ENCODE results near the gene USP34. TPM values are rescaled to one million over a fixed set of nuclear protein-coding genes. Genes with fewer than 3 reads are reported as not detected.

USP34 gene
- total and polyA plus RNA-seq, 2 of the 8 experiments (the other 6 are each of a cell fraction or from before 2014, with no cell fraction given): 56.7 to 91.7 TPM

- DNase-seq (ENCODE audit: low read depth in 1 of 2, low spot score in 2 of 2): no peak
- Histone ChIP-seq H3K18ac (ENCODE audit: extremely low read depth, low read length) (no peak overlapping the region), H3K9ac (replicated peaks in 1 of 4; ENCODE audit: extremely low read depth in 1 of 4, low read depth in 3 of 4, low read length in 3 of 4) (no peak overlapping the region), H3K27me3 (replicated peaks in 1 of 4; ENCODE audit: control insufficient read depth in 3 of 4, extremely low read depth in 1 of 4, insufficient read depth in 3 of 4, low read length in 3 of 4) (no peaks in the 10 kb centered on the region), H4K91ac (replicated peaks; ENCODE audit: insufficient read length, low read length) (no peak overlapping the region), H2AK5ac (ENCODE audit: low read depth, low read length) (no peak overlapping the region), H4K8ac (ENCODE audit: extremely low read depth, insufficient read depth, low read length) (no peak overlapping the region), H2AFZ (ENCODE audit: low read length) (no peak overlapping the region), H3K79me2 (ENCODE audit: control insufficient read depth in 1 of 2, insufficient read depth in 2 of 2, low read length in 2 of 2) (no peaks in the 10 kb centered on the region), H2BK12ac (ENCODE audit: low read depth, low read length) (no peak overlapping the region), H2BK15ac (ENCODE audit: low read length) (no peak overlapping the region), H3K36me3 (ENCODE audit: control insufficient read depth in 2 of 4, insufficient read depth in 4 of 4, low read length in 3 of 4) (peaks cover 3 to 27% (median 10%) of the 10 kb centered on the region in 4 experiments; a peak in 7 of 8 replicates), H3K9me3 (ENCODE audit: insufficient read depth in 2 of 2, low read depth in 1 of 2, low read length in 1 of 2) (no peaks in the 10 kb centered on the region), H3K14ac (ENCODE audit: insufficient read length) (no peak overlapping the region), H2BK120ac (replicated peaks; ENCODE audit: low read depth, low read length) (no peak overlapping the region), H2BK5ac (ENCODE audit: low read depth, low read length) (no peak overlapping the region), H3K4me2 (ENCODE audit: insufficient read depth in 1 of 2, low read depth in 2 of 2, low read length in 2 of 2) (no peak overlapping the region), H2BK20ac (ENCODE audit: low read length) (no peak overlapping the region), H3K27ac (ENCODE audit: low read depth, low read length) (no peak overlapping the region), H3K4me3 (ENCODE audit: extremely low read depth in 1 of 4, insufficient read depth in 2 of 4, low read depth in 3 of 4, low read length in 4 of 4) (no peak overlapping the region), H4K5ac (ENCODE audit: insufficient read length, low read depth, low read length) (no peak overlapping the region), H3K4me1 (replicated peaks in 1 of 4; ENCODE audit: control insufficient read depth in 3 of 4, insufficient read depth in 4 of 4, low read length in 3 of 4) (no peaks in the 10 kb centered on the region; a peak in 1 of 7 replicates), H4K20me1 (replicated peaks in 1 of 2; ENCODE audit: control insufficient read depth in 1 of 2, insufficient read depth in 2 of 2, low read length in 2 of 2) (no peaks in the 10 kb centered on the region), H3K56ac (replicated peaks; ENCODE audit: insufficient read length, low read depth, low read length) (no peak overlapping the region), H3K4ac (replicated peaks; ENCODE audit: insufficient read length, low read depth, low read length) (no peak overlapping the region), H3K23me2 (ENCODE audit: low read depth, low read length) (no peaks in the 10 kb centered on the region), H3K79me1 (ENCODE audit: low read depth, low read length) (no peaks in the 10 kb centered on the region), H3K23ac (ENCODE audit: insufficient read length) (no peak overlapping the region)
- no peak for FAIRE-seq
- ChIA-PET POLR2A (ENCODE audit: partially characterized antibody) (no interaction called here), CTCF (ENCODE audit: partially characterized antibody) (no interaction called here)
- 93% methylated on average over 6 of the region's 6 CpGs; no CpG with 5 or more reads in 1 of the 2 experiments for WGBS, 2 experiments (ENCODE audit: extremely low coverage in 1 of 2, insufficient coverage in 1 of 2, insufficient read length in 1 of 2, insufficient replicate concordance in 2 of 2, low coverage in 1 of 2, low lambda C conversion rate in 2 of 2, missing lambda C conversion rate in 1 of 2)
- TF ChIP-seq TEAD4 (IDR thresholded peaks at IDR 0.05; ENCODE audit: low read depth, low read length) (no peak), SRF (IDR thresholded peaks at IDR 0.05; ENCODE audit: low read depth, low read length) (no peak), RNF2 (IDR thresholded peaks at IDR 0.05; ENCODE audit: borderline replicate concordance, low read depth, low read length, missing control alignments, poor library complexity, severe bottlenecking) (no peak), RBBP5 (IDR thresholded peaks at IDR 0.05; ENCODE audit: borderline replicate concordance, low read depth, low read length) (no peak), HDAC2 (IDR thresholded peaks at IDR 0.05; ENCODE audit: borderline replicate concordance in 1 of 2, low read depth in 2 of 2, low read length in 2 of 2) (no peak), E2F6 (IDR thresholded peaks at IDR 0.05) (no peak), CHD1 (IDR thresholded peaks at IDR 0.05; ENCODE audit: low read depth, low read length) (no peak), USF2 (IDR thresholded peaks at IDR 0.05; ENCODE audit: low read length) (no peak)
These were observed 188.7 kb downstream of the USP34 start for GRCh38 chr2:61282104-61282590.

Measured in H1 (cell line).